ENCODE data around the gene KLHDC7A.

KLHDC7A gene

GRCh38 chr1:18473195-18473815 lies 7.4 kb upstream of the KLHDC7A start:
- no peak for DNase-seq (ENCODE audit: low read depth)

- DNase-seq (ENCODE audit: low read depth): no peak
Measured at GRCh38 chr1:18474559-18475175, 6.1 kb upstream of the KLHDC7A start.

- no peak for DNase-seq (ENCODE audit: low read depth)
Measured at GRCh38 chr1:18475234-18475905, 5.4 kb upstream of the KLHDC7A start.

GRCh38 chr1:18479454-18479853 lies 1.3 kb upstream of the KLHDC7A start:
- DNase-seq (ENCODE audit: low read depth): no peak

GRCh38 chr1:18481190-18481920 lies 625 bp downstream of the KLHDC7A start:
- DNase-seq (ENCODE audit: low read depth): no peak

- DNase-seq (ENCODE audit: low read depth): no peak
Measured at GRCh38 chr1:18481921-18482701, 1.4 kb downstream of the KLHDC7A start.

- no peak for DNase-seq (ENCODE audit: low read depth)
Measured at GRCh38 chr1:18482721-18483425, 2.1 kb downstream of the KLHDC7A start.

- no peak for DNase-seq (ENCODE audit: low read depth)
Measured at GRCh38 chr1:18484276-18484675, 3.5 kb downstream of the KLHDC7A start.

- DNase-seq (ENCODE audit: low read depth): no peak
Measured at GRCh38 chr1:18484721-18485120, 4.0 kb downstream of the KLHDC7A start.

GRCh38 chr1:18485227-18485626 lies 4.5 kb downstream of the KLHDC7A start:
- DNase-seq (ENCODE audit: low read depth): no peak

- no peak for DNase-seq (ENCODE audit: low read depth)
Measured at GRCh38 chr1:18486195-18486594, 5.5 kb downstream of the KLHDC7A start.

GRCh38 chr1:18489417-18490143 lies 8.8 kb downstream of the KLHDC7A start:
- no peak for DNase-seq (ENCODE audit: low read depth)

GRCh38 chr1:18491168-18491567 lies 10.4 kb downstream of the KLHDC7A start:
- no peak for DNase-seq (ENCODE audit: low read depth)

GRCh38 chr1:18494304-18494703 lies 13.6 kb downstream of the KLHDC7A start:
- no peak for DNase-seq (ENCODE audit: low read depth)

GRCh38 chr1:18495635-18496034 lies 14.9 kb downstream of the KLHDC7A start:
- DNase-seq (ENCODE audit: low read depth): no peak

- no peak for DNase-seq (ENCODE audit: low read depth)
Measured at GRCh38 chr1:18496056-18496455, 15.3 kb downstream of the KLHDC7A start.

GRCh38 chr1:18496497-18497235 lies 15.9 kb downstream of the KLHDC7A start:
- no peak for DNase-seq (ENCODE audit: low read depth)

GRCh38 chr1:18501833-18502232 lies 21.1 kb downstream of the KLHDC7A start:
- no peak for DNase-seq (ENCODE audit: low read depth)

GRCh38 chr1:18504609-18505008 lies 23.9 kb downstream of the KLHDC7A start:
- no peak for DNase-seq (ENCODE audit: low read depth)

- no peak for DNase-seq (ENCODE audit: low read depth)
Measured at GRCh38 chr1:18505666-18506065, 24.9 kb downstream of the KLHDC7A start.
